Natural killer cell (primary cell): Measurements from ENCODE around the gene ADGB. TPM values are rescaled to one million over a fixed set of nuclear protein-coding genes. Genes with fewer than 3 reads are reported as not detected.

Source experiments
- ATAC-seq, 3 donors: fragments of 150-1000 bp in 2 of 3; fragments of 200-7000 bp in 1 of 3; cut with Tn5 transposase; 1 replicate in 1 of 3; 2 replicates in 2 of 3; pipeline ENCODE4 v1.10.0; 2021; ENCODE audit warnings: mild to moderate bottlenecking in 2 of 3, moderate library complexity in 2 of 3
- DNase-seq, 2 donors: peaks; one replicate each; pipeline versions ENCODE4 v3.0.0 to v3.0.0-alpha.2; 2013 to 2021; ENCODE audit warnings: mixed read lengths in 1 of 2
- H3K27ac ChIP-seq: one replicate; pipeline ENCODE4 v1.5.1; 2013; ENCODE audit warnings: mild to moderate bottlenecking, low read length
- H3K27me3 ChIP-seq: one replicate; pipeline ENCODE4 v1.6.1; 2013; ENCODE audit warnings: low read length; ENCODE audit not compliant: control insufficient read depth, insufficient read depth
- H3K36me3 ChIP-seq: one replicate; pipeline ENCODE4 v1.6.1; 2013; ENCODE audit warnings: low read length; ENCODE audit not compliant: control insufficient read depth, insufficient read depth
- H3K4me1 ChIP-seq: one replicate; pipeline ENCODE4 v1.6.1; 2013; ENCODE audit warnings: low read length; ENCODE audit not compliant: control insufficient read depth, insufficient read depth
- H3K4me3 ChIP-seq: one replicate; pipeline ENCODE4 v1.5.1; 2013; ENCODE audit warnings: low read length
- H3K9me3 ChIP-seq: one replicate; pipeline ENCODE4 v1.6.1; 2013; ENCODE audit warnings: low read length; ENCODE audit not compliant: control insufficient read depth, insufficient read depth
- H3K27ac Mint-ChIP-seq, 2 donors: one replicate each; pipeline ENCODE4 v1.8.0; 2022; ENCODE audit warnings: mild to moderate bottlenecking in 2 of 2, mixed read lengths in 2 of 2, moderate library complexity in 1 of 2
- H3K27me3 Mint-ChIP-seq, 2 donors: one replicate each; pipeline ENCODE4 v1.8.0; 2022; ENCODE audit warnings: low read depth in 2 of 2, mixed read lengths in 2 of 2
- H3K36me3 Mint-ChIP-seq: one replicate; pipeline ENCODE4 v1.8.0; 2022; ENCODE audit warnings: mixed read lengths
- H3K4me1 Mint-ChIP-seq, 2 donors: one replicate each; pipeline ENCODE4 v1.8.0; 2022; ENCODE audit warnings: mixed read lengths in 2 of 2
- H3K4me3 Mint-ChIP-seq: one replicate; pipeline ENCODE4 v1.8.0; 2022; ENCODE audit warnings: mild to moderate bottlenecking, moderate library complexity, mixed read lengths
- H3K9me3 Mint-ChIP-seq, 2 donors: one replicate each; pipeline ENCODE4 v1.8.0; 2022; ENCODE audit warnings: mixed read lengths in 2 of 2
- WGBS: methylation state at CpG from one replicate; pipeline ENCODE4 v1.1.7; 2013; ENCODE audit warnings: missing lambda C conversion rate; ENCODE audit not compliant: insufficient coverage; 5-methylcytosine and 5-hydroxymethylcytosine counted together
- intact Hi-C: fragments of 100-400 bp; cut with micrococcal nuclease; formaldehyde crosslinking; loops from one replicate; pipeline ENCODE4 v1.14.2; 2022
- total RNA-seq, 4 donors: library from RNA; stranded (reverse); fragments of 120-200 nt in 1 of 4; gene quantifications; one replicate each; pipeline versions ENCODE4 v1.2.3 to v1.2.4, GENCODE V29; 2013 to 2022
- TF ChIP-seq, protein P1 (sequence below): fragments of 200-600 bp; IDR thresholded peaks from one replicate; pipeline ENCODE4 v1.8.0; 2022; ENCODE audit warnings: antibody characterized with exemption

ADGB gene
- total RNA-seq, 3 donors from 2014 or later (not counting 1 experiment from before 2014, with no cell fraction given): not detected

DNA sequence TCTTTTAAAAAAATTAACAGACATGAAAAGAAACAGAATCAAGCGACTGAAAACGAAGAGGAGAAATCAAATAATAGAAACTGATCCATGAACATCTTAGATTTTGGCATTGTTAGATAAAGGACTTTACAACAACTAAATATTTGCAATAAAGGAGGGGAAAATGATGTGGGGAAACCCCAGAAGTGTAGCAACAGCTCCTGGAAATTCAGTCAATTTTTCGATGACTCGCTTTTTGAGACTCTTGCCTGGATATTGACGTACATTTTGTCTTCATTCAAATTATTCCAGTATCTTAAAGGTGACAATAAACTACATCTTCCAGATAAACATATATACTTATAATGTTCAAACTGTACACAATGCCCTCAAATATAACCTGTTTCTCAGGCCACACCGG is 44.1 kb downstream of the ADGB start:
- H3K27me3 Mint-ChIP-seq: no peaks in the 10 kb centered on the region

DNA sequence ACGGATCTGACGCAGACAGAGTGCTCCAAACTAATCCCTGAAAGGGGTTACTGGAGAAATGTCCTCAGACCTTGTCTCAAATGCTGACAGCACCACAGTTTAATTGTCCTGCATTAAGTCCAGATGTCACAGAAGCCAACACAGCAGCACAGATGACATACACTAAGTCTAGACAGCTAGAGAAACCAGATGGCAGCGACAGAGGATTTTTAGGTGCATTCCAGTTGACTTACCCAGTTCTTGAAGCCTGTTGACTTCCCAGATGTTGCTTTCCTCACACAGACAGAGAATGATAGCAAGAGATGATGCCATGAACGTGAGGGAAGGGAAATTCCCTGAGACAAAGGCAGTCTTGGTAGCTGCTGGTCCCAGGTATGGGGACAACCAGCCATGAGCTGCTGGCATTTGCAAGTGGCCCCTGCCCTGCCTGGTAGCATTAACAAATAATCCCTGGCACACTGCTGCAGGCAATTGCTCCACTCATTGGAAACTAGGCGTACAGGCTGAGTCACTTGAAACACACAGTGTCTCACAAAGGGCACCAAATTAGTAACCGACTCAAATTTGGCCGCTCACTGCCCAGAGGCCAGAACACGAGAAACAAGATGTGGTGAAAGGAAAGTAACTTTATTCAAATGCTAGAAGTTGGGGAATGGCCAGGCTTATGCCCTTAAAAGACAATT is 52.2 kb downstream of the ADGB start:
- no peaks in the 10 kb centered on the region for H3K36me3 ChIP-seq
- intact Hi-C loops: no loop called here
- no peaks in the 10 kb centered on the region for H3K9me3 ChIP-seq
- ATAC-seq (no peak), DNase-seq (no peak)
- peaks cover 2 to 3% of the 10 kb centered on the region in 2 donors for H3K9me3 Mint-ChIP-seq
- no peak overlapping the region for H3K27ac Mint-ChIP-seq
- TF ChIP-seq, protein P1, sequence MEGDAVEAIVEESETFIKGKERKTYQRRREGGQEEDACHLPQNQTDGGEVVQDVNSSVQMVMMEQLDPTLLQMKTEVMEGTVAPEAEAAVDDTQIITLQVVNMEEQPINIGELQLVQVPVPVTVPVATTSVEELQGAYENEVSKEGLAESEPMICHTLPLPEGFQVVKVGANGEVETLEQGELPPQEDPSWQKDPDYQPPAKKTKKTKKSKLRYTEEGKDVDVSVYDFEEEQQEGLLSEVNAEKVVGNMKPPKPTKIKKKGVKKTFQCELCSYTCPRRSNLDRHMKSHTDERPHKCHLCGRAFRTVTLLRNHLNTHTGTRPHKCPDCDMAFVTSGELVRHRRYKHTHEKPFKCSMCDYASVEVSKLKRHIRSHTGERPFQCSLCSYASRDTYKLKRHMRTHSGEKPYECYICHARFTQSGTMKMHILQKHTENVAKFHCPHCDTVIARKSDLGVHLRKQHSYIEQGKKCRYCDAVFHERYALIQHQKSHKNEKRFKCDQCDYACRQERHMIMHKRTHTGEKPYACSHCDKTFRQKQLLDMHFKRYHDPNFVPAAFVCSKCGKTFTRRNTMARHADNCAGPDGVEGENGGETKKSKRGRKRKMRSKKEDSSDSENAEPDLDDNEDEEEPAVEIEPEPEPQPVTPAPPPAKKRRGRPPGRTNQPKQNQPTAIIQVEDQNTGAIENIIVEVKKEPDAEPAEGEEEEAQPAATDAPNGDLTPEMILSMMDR: no peak
- H3K4me1 Mint-ChIP-seq: no peaks in the 10 kb centered on the region
- H3K4me1 ChIP-seq: no peaks in the 10 kb centered on the region
- no peaks in the 10 kb centered on the region for H3K36me3 Mint-ChIP-seq
- H3K27ac ChIP-seq: no peak overlapping the region
- 86% methylated on average over 8 of the region's 8 CpGs for WGBS
- no peak overlapping the region for H3K4me3 Mint-ChIP-seq
- H3K4me3 ChIP-seq: no peak overlapping the region
- H3K27me3 Mint-ChIP-seq: no peaks in the 10 kb centered on the region
- H3K27me3 ChIP-seq: no peaks in the 10 kb centered on the region

More for the DNA sequence above, 44.1 kb downstream of the ADGB start:
- H3K27ac Mint-ChIP-seq: no peak overlapping the region
- 86% methylated on average over 4 of the region's 6 CpGs for WGBS
- intact Hi-C loops: no loop called here
- H3K4me3 Mint-ChIP-seq: no peak overlapping the region
- Histone ChIP-seq H3K4me1 (no peaks in the 10 kb centered on the region), H3K27me3 (no peaks in the 10 kb centered on the region), H3K36me3 (no peaks in the 10 kb centered on the region), H3K9me3 (no peaks in the 10 kb centered on the region), H3K4me3 (no peak overlapping the region), H3K27ac (no peak overlapping the region)
- no peaks in the 10 kb centered on the region for H3K36me3 Mint-ChIP-seq
- DNase-seq (no peak), ATAC-seq (no peak)
- no peaks in the 10 kb centered on the region for H3K4me1 Mint-ChIP-seq
- H3K9me3 Mint-ChIP-seq: peaks cover 3 to 5% of the 10 kb centered on the region in 2 donors
- TF ChIP-seq, protein P1: no peak

DNA sequence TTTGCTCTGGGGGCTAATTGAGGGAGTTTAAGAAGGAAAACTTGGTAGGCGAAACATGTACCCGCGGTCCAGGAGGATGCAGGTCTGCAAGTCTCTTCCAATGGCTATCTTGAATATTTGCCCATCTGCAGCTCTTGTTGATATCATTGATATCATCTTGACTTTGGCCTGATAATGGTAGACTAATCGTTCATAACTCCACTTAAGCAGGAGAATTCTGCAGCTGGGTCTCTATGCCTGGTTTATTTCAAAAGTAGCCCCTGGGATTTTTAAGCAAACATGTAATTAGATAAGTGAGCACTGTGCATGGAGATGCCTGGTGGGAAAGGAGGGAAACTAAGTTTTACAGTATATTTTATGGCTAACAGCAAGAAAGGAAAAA is 52.7 kb downstream of the ADGB start:
- TF ChIP-seq, protein P1: no peak
- Histone ChIP-seq H3K4me3 (no peak overlapping the region), H3K4me1 (no peaks in the 10 kb centered on the region), H3K36me3 (no peaks in the 10 kb centered on the region), H3K27ac (no peak overlapping the region), H3K27me3 (no peaks in the 10 kb centered on the region), H3K9me3 (no peaks in the 10 kb centered on the region)
- Mint-ChIP-seq H3K27me3 (no peaks in the 10 kb centered on the region), H3K27ac (no peak overlapping the region), H3K36me3 (no peaks in the 10 kb centered on the region), H3K9me3 (peaks cover 3 to 4% of the 10 kb centered on the region in 2 donors), H3K4me1 (no peaks in the 10 kb centered on the region), H3K4me3 (no peak overlapping the region)
- DNase-seq (no peak), ATAC-seq (no peak)
- intact Hi-C loops: no loop called here
- WGBS: 94% methylated on average over 4 of the region's 4 CpGs

DNA sequence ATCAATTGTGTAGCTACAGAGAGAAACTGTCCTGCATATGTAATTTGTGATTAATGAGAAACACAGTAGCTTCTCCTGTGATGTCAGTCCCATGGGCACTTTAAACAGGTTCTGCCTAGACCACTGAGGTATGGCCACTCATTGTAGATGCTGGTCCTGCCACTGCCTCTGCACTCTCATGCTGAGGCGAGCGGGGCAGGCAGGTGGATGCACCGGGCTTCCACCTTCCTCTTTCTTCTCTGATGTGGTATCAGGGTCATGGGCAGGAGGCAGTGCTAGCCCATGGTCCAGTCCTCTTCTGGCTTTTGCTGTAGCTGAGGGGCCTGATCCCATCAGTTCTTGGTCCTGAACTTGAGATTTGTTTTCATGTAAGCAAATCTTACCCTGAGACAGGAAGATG is 58.7 kb downstream of the ADGB start:
- intact Hi-C loops: no loop called here
- no peak overlapping the region for H3K27ac Mint-ChIP-seq

More for the DNA sequence above, 58.7 kb downstream of the ADGB start:
- no peak overlapping the region for H3K27ac ChIP-seq
- ATAC-seq: no peak
- no peaks in the 10 kb centered on the region for H3K9me3 ChIP-seq
- Mint-ChIP-seq H3K27me3 (no peaks in the 10 kb centered on the region), H3K9me3 (peaks cover 3 to 4% of the 10 kb centered on the region in 2 donors), H3K4me3 (no peak overlapping the region), H3K4me1 (no peaks in the 10 kb centered on the region), H3K36me3 (no peaks in the 10 kb centered on the region)
- DNase-seq: no peak
- no peak overlapping the region for H3K4me3 ChIP-seq
- H3K36me3 ChIP-seq: no peaks in the 10 kb centered on the region
- TF ChIP-seq, protein P1: no peak
- H3K27me3 ChIP-seq: no peaks in the 10 kb centered on the region
- no peaks in the 10 kb centered on the region for H3K4me1 ChIP-seq
- 87% methylated on average over 3 of the region's 3 CpGs for WGBS
